SU-DHL-6 (cell line): ENCODE data around the gene MAGEB6.

Experiments used
- EZH2phosphoT487 ChIP-seq: fragments of 200-600 bp; sonication (generic), shearing (Covaris generic); conservative IDR thresholded peaks from 2 replicates; pipeline ENCODE4 v1.6.1; 2018; ENCODE audit warnings: mild to moderate bottlenecking, antibody characterized with exemption, low read length, moderate library complexity, mixed read lengths
- TF ChIP-seq, protein P1 (sequence below): fragments of 200-600 bp; sonication (generic); IDR thresholded peaks from one replicate; pipeline ENCODE4 v1.5.1; 2017; ENCODE audit warnings: antibody characterized with exemption, mild to moderate bottlenecking, low read length, moderate library complexity; ENCODE audit not compliant: insufficient read depth, poor library complexity, severe bottlenecking

DNA sequence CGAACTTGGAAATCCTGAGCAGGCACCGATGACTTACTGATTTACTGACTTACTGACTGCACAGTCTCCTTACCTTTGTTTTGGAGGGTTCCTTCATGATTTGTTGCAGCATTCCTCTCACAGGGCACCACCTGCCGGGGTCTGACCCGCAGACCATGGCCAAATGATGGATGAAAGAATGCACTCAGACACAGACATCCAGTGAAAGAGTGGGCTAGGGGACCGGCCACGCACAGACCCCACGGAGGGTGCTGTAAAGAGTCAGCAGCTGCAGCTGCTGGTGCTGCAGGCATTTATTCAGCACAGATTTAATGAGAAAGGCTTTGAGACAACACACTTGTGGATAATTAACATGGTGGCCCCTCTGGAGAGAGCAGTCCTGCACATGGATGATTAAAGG is 27.1 kb downstream of the MAGEB6 start:
- TF ChIP-seq, protein P1, sequence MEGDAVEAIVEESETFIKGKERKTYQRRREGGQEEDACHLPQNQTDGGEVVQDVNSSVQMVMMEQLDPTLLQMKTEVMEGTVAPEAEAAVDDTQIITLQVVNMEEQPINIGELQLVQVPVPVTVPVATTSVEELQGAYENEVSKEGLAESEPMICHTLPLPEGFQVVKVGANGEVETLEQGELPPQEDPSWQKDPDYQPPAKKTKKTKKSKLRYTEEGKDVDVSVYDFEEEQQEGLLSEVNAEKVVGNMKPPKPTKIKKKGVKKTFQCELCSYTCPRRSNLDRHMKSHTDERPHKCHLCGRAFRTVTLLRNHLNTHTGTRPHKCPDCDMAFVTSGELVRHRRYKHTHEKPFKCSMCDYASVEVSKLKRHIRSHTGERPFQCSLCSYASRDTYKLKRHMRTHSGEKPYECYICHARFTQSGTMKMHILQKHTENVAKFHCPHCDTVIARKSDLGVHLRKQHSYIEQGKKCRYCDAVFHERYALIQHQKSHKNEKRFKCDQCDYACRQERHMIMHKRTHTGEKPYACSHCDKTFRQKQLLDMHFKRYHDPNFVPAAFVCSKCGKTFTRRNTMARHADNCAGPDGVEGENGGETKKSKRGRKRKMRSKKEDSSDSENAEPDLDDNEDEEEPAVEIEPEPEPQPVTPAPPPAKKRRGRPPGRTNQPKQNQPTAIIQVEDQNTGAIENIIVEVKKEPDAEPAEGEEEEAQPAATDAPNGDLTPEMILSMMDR: no peak
- TF ChIP-seq EZH2phosphoT487: no peak
